ENCODE results near the gene PLSCR3.

PLSCR3 gene

DNA sequence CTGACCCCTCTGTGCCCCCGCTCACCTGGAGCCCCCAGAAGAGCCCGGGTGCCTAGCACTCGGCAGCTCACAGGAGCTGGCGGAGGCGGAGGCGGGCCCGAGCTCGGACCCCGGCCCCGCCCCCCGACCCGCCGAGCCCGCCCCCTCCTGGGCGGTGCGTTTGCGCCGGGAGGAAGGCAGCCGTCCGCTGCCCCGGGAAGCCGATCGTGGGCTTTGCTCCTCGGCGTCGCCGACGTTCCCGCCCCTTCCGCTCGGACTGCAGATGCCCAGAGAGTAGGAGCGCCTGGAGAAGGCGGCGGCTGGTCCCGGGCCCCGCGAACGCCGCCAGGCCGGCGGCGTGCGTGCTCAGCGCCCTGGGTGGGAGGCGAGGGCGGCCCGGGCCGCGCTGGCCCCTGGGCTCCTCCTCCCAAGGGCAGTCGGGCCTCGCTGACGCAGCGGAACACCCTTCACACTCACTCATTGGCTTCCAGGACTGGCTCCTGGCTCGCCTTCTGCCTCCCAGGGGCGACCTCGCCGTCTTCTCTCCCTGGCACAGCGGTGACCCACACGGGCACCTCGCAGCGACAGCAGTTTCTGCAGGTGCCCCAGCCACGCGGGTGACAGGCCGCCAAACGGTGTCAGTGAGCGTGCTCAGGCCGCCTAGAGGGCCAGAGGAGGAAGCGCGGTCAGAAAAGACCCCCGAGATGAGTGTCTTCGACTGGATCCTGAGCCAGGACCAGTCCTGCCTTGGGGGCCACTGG lies at the start of gene PLSCR3:
Gene PLSCR3 (minus strand): TSS at position 74 of the 740 bp plus-strand sequence. CDS start 415 bp downstream, outside the sequence.
- peak; percentile 50 for DNase-seq (ENCODE audit: low read depth)

DNA sequence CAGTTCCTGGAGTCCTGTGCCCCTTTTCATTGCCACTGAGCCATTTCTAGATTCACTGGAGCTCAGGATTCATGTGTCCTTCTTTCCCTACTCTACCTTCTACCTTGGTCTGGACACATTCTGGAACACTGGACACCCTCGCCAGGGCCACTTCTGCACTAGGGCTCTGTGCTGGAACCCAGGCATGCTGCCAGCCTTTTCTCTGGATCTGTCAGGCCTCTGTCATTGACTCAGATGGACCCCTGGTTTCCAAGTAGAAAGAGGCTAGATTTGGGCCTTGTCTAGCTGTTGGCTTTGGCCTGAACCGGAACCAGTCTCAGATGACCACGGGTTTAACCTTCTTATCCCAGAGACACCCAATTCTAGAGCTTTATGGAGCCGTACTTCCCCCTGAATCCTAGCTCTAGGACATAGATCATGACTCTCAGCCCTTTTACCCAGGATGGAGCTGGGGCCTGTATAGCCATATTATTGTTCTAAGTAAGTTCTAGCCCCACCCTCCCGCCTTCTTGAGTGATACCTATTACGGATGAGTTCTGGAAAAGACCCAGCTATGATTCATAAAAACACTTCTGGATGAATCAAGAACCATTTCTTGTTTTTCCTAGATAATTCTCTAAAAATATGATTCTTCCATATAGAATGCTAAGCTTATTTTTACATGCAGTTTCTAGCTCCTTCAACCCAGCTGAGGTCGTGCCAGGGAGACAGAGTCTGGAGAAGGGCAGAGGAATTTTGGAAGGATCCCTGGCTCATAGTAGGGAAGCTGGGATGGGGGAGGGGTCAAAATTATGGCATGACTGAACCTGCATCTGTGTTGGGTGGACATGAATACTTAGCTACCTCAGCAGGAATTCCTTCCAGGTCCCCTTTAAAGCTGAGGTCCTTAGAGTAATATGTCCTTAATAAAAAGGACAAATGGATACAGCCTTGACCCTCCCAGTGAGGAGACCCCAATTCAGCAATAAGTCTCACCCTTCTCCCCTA lies 49.5 kb upstream of the PLSCR3 start:
- no peak for DNase-seq (ENCODE audit: low read depth)

DNA sequence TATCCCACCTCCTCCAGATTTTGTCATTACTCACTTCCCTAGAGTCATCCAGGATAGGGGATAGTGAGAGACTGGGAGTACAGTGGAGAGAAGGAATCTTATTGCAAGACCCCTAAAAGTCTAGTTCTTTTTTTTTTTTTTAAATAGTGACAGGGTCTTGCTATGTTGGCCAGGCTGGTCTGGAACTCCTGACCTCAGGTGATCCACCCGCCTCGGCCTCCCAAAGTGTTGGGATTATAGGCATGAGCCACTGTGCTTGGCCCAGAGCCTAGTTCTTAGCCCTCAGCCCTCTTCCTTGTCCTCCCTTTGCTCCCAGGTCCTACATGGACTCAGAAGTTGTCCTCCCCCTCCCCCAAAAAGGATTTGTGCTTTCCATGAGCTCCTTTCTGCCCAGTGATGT lies 47.8 kb upstream of the PLSCR3 start:
- DNase-seq (ENCODE audit: low read depth) = no peak

DNA sequence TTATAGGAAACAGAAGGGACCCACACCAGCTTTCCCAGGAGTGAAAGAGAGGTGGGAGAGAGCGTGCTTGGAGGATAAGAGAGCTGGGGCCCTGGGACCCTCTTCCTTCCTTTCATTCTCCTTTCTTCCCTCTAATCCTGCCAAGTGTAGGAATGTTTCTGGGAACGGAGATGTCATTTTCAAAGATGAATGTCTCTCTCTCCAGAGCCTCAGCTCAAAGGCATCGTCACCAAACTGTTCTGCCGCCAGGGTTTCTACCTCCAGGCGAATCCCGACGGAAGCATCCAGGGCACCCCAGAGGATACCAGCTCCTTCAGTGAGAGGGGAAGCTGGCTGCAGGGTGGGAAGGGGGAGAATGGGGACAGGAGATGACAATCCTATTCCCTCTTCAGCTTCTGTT lies 46.9 kb upstream of the PLSCR3 start:
- no peak for DNase-seq (ENCODE audit: low read depth)

DNA sequence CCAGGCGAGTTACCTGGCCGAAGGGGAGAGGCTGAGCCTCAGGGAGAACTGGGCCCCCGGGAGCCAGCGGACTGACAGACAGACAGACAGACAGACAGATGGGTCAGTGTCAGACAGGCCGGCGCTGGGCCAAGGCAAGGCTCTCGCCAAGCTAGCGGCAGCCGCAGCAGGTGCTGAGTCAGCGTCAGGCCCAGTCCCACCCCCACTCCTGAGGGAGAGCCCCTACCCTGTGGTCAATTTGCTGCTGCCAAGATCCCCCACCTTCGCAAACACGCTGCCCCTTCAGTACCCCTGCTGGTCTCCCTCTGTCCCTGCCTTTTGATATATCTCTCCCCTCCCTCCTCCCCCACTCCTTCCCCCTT lies 46.5 kb upstream of the PLSCR3 start:
- no peak for DNase-seq (ENCODE audit: low read depth)

DNA sequence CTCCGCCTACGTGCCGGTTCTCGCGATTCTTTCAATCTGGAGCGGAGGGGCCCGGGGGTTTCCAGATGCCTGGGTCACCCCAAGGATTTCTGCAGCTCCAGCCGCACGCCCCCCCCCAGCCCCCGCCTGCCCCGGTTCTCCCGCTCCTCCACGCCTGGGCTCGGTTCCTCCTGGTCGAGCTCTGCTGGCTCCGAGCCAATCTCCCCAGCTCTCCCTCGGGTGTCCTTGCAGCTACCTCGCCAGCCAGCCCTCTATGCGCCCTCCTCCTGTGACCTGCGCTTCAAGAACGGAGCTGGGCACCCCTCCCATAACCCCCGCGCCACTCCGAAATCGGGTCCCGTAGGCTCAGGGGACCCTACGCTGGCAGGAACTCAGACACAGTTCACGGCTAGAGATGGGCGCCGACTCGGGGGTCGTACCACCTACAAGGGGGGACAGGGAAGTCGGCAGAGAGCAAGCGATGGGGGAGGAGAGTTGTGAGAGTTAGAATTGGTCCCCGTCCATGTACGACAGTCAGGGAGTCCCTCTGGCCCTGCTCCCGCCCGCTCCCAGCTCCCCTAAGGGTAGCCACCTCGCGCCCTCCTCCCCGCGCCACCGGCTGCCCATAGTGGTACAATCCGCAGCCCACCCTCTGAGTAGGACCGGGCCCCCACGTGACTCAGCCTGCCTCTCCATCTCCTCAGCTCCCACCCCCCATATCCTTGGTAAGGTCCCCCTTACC lies 45.9 kb upstream of the PLSCR3 start:
- no peak for DNase-seq (ENCODE audit: low read depth)

DNA sequence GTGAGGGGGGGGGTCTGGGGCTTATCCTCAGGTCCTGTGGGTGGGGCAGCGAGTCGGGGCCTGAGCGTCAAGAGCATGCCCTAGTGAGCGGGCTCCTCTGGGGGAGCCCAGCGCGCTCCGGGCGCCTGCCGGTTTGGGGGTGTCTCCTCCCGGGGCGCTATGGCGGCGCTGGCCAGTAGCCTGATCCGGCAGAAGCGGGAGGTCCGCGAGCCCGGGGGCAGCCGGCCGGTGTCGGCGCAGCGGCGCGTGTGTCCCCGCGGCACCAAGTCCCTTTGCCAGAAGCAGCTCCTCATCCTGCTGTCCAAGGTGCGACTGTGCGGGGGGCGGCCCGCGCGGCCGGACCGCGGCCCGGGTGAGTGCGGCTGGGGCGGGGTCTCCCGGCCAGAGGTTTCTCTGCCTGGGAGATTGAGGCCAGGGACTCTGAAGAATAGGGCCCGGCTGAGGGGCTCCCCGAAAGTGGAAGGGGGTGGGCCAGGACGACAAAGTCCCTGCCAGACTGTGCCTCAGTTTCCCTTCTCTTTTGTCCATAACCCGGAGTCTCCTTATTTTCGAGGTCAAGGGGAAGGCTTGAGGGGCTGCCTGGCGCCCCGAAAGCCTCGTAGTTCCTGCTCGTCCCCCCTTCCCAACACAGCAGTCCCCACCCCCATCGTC lies 45.3 kb upstream of the PLSCR3 start, which contains the start of gene FGF11:
Gene FGF11 (plus strand): TSS at position 51 of the 651 bp plus-strand sequence. CDS start 109 bp downstream, at position 160.
- no peak for DNase-seq (ENCODE audit: low read depth)

DNA sequence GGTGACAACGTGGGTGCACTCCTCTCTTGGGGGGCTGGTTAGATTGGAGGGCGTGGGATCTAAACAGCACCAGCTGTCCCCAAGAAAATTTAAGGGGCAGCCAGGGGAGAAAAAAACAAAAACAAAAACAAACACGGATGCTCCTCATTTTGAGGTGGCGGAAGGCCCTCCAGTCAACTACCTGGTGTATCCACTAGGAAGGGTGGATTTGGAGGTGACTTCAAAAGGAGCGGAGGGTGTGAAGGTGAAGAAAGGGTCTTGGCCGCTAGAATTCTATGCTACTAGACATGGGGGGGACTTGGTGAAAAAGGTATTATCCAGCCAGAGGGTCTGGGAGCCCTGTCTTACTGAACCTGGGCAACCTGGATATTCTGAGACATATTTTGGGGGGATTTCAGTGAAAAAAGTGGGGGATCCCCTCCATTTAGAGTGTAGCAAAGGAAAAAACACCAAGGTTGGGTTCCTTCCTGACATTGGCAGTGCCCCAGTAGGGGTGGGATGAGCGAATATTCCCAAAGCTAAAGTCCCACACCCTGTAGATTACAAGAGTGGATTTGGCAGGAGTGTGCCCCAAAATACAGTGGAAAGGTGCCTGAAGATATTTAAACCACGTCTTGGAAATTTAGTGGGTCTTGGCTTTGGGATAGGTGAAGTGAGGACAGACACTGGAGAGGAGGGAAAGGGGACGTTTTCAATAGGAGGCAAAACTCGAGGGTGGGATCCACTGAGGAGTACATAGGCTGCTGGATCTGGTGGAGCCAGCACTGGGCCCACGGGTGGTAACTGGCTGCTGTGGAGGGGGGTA lies 44.5 kb upstream of the PLSCR3 start:
- no peak for DNase-seq (ENCODE audit: low read depth)

DNA sequence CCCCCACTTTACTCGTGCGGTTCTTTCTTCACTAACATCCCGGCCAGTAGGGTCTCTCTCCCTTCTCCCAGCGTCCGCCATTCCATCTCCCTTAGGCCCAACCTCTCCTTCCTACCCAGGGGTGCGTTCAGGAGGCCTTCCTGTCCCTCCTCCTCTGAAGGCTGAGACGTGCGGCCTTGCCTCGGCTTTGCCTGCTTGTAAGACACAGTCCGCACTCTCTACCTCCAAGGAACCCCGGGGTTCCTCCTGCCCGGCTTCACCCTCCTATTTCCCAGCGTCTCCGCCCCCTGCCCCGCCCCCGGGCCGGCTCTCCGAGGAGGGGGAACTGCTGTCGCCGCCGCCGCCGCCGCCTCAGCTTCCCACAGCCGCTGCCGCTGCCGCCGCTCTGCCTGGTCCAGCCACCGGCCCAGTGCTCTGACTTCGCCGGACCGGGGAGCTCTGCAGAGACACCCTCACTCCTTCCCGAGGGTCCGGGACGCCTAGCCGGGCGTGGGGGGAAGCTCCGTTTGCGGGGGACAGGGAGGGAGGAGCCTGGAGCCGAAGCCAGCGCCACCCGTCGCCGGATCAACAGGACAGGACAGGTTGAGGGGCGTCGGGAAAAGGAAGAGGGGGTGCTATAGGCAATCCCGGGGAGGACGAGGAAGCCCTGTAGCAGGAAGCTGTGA lies 43.8 kb upstream of the PLSCR3 start:
- DNase-seq (ENCODE audit: low read depth) = no peak

DNA sequence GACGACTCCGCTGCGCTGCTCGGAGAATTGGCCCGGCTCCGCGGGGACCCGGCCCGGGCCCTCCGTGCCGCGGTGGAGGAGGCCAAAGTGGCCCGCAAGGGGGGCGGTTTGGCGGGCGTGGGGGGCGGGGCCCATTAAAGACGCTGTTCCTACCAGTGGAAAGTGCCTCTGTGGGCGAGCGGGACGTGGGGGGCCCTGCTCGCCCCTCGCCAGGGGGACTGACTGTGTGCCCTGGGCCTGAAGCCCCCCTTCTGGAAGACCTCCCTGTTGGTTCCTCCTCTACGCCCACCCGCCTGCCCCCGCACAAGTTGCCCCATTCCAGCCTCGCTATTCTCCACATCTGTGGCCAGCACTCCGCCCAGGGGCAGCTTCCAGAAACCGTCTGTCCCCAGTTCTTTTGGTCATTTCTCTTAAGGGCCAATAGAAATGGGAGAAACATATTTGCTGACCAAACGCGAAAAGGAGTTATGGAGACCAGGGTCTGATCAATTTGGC lies 43.1 kb upstream of the PLSCR3 start:
- DNase-seq (ENCODE audit: low read depth) = no peak

DNA sequence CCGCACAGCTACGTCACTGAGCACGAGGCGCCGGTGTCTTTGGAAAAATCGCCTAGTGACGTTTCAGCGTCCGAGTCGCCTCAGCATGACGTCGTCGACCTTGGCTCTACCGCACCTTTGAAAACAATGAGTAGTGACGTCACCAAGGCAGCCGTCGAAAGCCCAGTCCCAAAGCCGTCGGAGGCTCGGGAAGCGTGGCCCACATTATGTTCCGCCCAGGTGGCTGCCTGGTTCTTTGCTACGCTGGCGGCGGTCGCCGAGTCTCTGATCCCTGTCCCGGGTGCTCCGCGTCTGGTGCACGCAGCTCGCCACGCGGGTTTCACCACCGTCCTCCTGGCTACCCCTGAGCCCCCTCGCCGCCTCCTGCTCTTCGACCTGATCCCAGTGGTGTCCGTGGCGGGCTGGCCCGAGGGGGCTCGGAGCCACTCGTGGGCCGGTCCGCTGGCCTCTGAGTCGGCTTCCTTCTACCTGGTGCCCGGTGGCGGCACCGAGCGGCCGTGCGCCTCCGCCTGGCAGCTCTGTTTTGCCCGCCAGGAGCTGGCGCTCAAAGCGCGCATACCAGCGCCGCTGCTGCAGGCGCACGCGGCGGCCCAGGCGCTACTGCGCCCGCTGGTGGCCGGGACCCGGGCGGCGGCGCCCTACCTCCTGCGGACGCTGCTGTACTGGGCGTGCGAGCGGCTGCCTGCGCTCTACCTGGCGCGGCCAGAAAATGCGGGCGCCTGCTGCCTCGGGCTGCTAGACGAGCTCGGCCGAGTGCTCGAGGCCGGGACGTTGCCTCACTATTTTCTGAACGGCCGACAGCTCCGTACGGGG lies 42.4 kb upstream of the PLSCR3 start:
- no peak for DNase-seq (ENCODE audit: low read depth)

DNA sequence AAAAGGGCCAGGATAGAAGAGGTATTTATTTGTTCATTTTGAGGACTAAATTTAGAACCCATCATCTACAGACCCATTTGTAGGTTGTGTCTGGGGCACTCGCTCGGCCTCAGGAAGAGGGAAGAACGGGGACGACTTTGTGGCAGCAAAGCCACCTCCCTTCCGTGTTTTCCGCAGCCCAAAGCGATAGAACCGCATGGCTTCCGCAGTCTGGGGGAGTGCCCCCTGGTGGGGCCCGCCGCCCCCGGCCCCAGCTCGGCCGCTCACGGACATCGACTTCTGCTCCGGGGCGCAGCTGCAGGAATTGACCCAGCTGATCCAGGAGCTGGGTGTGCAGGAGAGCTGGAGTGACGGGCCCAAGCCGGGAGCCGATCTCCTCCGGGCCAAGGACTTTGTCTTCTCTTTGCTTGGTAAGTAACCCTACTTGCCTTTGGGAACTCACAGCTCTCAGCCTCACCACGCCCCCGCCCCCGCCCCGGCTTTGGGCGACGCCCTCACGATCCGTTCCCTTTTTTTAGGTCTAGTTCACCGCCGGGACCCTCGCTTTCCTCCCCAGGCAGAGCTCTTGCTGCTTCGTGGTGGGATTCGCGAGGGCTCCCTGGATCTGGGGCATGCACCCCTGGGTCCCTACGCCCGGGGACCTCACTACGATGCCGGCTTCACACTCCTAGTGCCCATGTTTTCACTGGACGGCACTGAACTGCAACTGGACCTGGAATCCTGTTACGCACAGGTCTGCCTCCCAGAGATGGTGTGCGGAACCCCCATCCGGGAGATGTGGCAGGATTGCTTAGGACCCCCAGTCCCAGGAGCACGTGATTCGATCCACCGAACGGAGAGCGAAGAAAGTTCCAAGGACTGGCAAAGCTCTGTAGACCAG lies 41.6 kb upstream of the PLSCR3 start:
- no peak for DNase-seq (ENCODE audit: low read depth)

DNA sequence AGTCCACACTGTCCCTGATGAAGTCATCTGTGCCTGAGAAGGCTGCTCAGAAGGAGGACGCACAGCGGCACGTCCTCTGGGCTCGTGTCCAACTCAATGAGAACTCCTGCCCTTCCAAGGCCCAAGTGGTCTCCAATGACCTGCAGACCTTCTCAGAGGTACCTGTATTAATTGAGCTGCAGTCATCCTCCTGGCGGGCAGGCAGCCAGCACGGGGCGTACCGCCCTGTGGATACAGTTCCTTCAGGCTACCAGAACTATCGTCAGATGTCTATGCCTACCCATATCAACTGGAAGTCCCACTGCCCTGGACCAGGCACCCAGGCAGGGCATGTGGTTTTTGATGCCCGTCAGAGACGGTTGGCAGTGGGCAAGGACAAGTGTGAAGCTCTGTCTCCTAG lies 38.0 kb upstream of the PLSCR3 start:
- no peak for DNase-seq (ENCODE audit: low read depth)

DNA sequence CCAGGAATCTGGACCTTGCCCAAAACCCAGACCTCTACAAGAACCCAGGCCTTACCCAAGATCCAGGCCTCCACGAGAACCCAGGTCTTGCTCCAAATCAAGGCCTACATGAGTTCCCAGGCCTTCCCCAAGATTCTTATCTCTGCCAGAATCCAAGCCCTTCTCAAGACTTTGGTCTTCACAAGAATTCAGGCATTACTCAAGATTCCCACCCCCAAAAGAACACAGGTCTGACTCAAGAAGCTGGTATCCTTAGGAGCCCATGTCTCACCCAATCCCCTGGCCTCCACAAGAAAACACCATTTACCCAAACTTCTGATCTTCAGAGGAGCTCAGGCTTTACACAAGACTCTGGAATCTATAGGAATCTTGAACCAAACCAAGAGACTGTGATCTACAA lies 36.9 kb upstream of the PLSCR3 start:
- no peak for DNase-seq (ENCODE audit: low read depth)

DNA sequence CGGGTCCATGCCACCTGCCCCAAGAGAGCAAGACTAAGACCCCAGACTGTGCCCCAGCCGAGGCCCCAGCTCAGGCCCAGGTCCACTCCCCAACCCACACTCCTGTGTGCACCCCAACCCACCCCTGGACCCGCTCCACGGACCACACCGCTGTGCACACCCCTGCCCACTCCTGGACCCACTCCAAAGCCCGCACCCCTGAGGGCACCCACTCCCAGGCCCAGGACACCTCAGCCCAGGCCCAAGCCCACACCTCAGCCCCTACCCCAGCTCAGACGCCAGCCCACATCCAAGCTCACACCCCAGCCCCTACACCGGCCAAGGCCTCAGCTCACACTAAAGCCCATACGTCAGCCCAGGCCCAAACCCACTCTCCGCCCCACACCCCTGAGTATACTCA lies 35.4 kb upstream of the PLSCR3 start:
- no peak for DNase-seq (ENCODE audit: low read depth)

DNA sequence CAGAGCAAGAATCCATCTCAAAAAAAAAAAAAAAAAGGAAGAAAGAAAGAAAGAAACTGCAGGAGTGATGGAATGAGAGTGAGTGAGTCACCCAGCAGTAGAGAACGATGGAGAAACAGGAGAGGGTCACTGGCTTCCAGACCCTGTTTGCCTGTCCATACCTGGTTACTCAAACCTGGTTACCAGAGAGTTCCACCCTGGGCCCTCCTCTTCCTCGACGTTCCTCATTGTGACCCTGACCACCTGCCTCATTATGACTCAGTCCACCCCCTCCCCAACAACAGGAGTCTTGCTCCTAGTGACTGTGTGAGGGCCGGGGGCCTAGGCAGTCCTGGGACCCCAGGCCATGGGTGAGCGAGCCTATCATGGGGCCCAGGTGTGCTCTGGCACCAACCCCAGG lies 34.2 kb upstream of the PLSCR3 start, which contains the start of gene SPEM3:
Gene SPEM3 (plus strand): TSS at position 301 of the 400 bp plus-strand sequence. CDS start 46 bp downstream, at position 347.
- no peak for DNase-seq (ENCODE audit: low read depth)

DNA sequence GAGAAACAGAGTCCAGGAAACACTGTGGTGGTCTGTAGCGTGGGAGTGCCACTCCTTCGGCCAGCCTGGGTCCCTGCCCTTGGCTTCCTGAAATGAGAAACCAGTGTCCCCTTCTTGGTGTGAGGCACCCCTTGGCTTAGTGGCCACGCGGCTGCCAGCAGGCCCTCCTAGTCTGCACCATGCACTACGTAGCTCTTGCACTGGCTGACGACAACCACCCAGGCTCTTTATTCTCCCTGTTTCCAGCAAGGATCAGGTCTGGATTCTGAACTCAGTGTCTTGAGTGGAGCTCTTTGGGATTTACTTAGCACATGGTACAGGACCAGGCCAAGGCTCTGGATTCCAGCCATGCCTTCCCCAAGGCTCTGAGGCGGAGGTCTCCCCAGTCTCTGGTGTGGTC lies 33.2 kb upstream of the PLSCR3 start:
- DNase-seq (ENCODE audit: low read depth) = no peak

DNA sequence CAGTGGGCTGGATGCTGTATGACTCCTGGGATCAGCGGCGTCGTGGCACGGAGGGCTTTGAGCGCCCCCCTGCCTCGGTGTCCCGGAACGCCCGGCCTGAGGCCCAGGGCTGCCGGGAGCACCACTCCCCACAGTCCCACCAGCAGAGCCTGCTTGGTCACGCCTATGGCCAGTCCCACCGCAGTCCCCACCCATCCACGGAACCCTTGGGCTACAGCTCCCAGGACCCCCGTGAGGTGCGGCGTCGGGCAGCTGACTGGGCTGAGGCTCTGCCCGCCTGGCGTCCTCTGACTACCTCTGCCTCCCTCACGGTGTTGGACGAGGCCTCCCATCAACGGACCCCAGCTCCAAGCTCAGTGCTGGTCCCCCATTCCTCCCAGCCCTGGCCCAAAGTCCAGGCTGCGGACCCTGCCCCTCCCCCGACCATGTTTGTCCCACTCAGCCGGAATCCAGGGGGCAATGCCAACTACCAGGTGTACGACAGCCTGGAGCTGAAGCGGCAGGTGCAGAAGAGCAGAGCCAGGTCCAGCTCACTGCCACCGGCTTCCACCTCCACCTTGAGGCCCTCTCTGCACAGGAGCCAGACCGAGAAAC lies 32.7 kb upstream of the PLSCR3 start:
- DNase-seq (ENCODE audit: low read depth) = no peak
